22Rv1 (cell line): Measurements from ENCODE around the gene LRP4.
"Not testable (repeated sequence)": the region's sequence is repeated elsewhere in the genome, so short reads cannot be mapped to it uniquely, and the experiment has no call there.

ENCODE experiments used
- H3K27ac ChIP-seq: fragments of 450-650 bp; 2 replicates; pipeline ENCODE4 v1.5.1; 2017
- CTCF ChIP-seq: fragments of 450-650 bp; IDR thresholded peaks from 2 replicates; pipeline ENCODE4 v1.5.1; 2017; ENCODE audit warnings: mild to moderate bottlenecking
- ZFX ChIP-seq: fragments of 450-650 bp; IDR thresholded peaks from 2 replicates; pipeline ENCODE4 v1.6.1; 2017; ENCODE audit warnings: antibody characterized with exemption, borderline replicate concordance

LRP4 gene, protein sequence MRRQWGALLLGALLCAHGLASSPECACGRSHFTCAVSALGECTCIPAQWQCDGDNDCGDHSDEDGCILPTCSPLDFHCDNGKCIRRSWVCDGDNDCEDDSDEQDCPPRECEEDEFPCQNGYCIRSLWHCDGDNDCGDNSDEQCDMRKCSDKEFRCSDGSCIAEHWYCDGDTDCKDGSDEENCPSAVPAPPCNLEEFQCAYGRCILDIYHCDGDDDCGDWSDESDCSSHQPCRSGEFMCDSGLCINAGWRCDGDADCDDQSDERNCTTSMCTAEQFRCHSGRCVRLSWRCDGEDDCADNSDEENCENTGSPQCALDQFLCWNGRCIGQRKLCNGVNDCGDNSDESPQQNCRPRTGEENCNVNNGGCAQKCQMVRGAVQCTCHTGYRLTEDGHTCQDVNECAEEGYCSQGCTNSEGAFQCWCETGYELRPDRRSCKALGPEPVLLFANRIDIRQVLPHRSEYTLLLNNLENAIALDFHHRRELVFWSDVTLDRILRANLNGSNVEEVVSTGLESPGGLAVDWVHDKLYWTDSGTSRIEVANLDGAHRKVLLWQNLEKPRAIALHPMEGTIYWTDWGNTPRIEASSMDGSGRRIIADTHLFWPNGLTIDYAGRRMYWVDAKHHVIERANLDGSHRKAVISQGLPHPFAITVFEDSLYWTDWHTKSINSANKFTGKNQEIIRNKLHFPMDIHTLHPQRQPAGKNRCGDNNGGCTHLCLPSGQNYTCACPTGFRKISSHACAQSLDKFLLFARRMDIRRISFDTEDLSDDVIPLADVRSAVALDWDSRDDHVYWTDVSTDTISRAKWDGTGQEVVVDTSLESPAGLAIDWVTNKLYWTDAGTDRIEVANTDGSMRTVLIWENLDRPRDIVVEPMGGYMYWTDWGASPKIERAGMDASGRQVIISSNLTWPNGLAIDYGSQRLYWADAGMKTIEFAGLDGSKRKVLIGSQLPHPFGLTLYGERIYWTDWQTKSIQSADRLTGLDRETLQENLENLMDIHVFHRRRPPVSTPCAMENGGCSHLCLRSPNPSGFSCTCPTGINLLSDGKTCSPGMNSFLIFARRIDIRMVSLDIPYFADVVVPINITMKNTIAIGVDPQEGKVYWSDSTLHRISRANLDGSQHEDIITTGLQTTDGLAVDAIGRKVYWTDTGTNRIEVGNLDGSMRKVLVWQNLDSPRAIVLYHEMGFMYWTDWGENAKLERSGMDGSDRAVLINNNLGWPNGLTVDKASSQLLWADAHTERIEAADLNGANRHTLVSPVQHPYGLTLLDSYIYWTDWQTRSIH (N-terminal part only)

DNA sequence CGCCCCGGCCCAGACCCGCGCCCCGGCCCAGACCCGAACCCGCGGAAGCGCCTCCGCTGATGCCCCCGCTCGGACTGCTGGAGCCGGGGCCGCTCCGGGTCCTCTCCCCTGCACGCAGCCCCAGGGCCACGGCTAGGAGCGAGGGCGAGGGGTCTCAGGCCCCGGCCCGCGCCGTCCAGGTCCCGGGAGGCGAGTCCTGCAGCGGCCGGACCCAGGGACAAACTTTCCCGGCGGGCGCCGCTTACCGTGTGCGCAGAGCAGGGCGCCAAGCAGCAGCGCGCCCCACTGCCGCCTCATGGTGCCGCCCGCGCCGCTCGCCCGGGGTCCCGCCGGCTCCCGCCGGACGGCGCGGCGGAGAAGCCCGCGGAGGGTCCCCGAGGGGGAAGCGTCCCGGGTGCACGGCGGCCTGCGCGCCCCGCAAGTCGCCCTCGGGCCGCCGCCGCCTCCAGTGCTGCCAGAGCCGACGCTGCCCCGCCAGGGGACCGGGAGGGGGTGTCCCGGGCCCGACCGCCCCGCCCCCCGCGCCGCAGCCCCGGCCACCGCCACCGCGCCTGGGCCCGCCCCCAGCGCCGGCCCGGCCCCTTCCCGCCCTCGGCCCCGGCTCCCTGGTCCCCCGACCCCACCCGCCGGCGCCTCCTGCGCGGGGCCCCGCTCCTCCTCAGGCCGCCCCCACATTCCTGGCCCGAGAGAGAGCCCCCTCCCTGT is at the start of gene LRP4:
Gene LRP4 (minus strand): TSS at position 468 of the 705 bp plus-strand sequence. CDS start 171 bp downstream, at position 297.
- TF ChIP-seq CTCF = no peak; the same call in 1 of the 2 replicates
- TF ChIP-seq ZFX = no peak
- no peak within 1 kb of the TSS for H3K27ac ChIP-seq

DNA sequence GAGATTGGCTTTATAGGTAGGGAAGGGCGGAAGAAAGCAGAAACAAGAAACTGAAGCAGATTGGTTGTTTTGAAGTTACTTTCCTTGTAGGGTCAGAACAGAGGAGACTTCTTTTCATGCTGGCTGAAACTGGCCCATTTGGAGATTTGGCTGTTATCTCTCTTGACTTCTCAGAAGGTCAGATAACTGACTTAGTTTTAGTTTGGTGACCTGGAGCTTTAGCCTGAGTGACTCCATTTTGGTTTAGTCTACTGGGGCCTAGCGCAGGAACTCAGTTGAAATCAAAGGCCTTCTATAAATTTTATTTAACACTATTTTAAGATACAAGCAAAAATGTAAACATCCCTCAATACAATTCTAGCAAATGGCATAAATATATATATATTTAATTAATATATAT is 49.6 kb upstream of the LRP4 start:
- TF ChIP-seq CTCF (no peak), ZFX (no peak)
- H3K27ac ChIP-seq = no peak overlapping the region

DNA sequence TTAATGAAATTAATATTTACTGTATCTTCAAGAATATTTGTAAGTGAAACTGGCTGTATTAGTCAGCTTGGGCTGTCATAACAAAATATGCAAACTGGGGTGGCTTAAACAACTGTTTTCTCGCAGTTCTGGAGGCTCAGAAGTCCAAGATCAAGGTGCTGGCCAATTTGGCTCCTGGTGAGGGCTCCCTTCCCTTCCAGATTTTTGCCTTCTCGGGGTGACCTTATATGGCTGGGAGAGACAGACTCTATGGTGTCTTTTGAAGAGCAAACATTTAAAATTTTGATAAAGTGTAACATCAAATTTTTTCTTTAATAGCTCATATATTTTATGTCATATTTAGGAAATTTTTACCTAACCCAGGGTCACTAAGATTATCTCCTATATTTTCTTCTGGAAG is 48.4 kb upstream of the LRP4 start:
- no peak for TF ChIP-seq ZFX
- no peak for TF ChIP-seq CTCF
- H3K27ac ChIP-seq = no peak overlapping the region

DNA sequence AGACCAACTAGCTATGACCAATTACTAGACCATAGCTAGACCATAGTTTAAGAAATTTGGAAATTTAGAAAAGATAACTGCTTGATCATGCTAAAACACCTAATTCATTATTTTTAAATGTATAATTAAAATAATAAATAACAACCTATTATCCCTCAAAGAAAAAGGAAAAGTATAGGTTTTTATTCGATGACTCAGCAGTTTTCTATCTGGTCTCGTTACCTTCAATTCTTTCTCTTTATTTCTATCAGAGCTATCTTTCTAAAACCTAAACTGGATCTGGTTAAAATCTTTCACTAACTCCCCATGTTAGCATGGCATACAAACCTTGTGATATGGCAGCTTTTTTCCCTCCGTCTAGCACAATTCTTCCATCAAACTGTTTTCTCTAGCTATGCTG is 45.5 kb upstream of the LRP4 start:
- no peak overlapping the region for H3K27ac ChIP-seq
- no peak for TF ChIP-seq CTCF
- TF ChIP-seq ZFX = no peak

GRCh38 chr11:46961886-46962285 is 43.5 kb upstream of the LRP4 start:
- H3K27ac ChIP-seq = not testable (repeated sequence)

GRCh38 chr11:46961041-46961440 is 42.7 kb upstream of the LRP4 start:
- H3K27ac ChIP-seq = no peak overlapping the region
- TF ChIP-seq ZFX (no peak), CTCF (no peak)

DNA sequence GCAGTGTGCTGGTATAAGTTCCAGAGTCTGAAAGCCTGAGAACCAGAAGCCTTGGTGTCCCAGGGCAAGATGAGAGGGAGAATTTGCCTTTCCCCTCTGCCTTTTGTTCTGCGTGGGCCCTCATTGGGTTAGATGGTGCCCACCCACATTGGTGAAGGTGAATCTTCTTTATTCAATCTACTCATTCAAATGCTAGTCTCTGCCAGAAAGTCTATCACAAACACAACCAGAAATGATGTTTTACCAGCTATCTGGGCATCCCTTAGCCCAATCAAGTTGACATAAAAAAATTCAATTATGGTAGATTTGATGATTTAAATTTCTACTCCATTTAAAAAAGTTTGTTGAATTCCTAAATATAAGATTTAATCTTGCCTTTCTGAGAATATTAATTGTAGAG is 40.4 kb upstream of the LRP4 start:
- H3K27ac ChIP-seq = no peak overlapping the region
- no peak for TF ChIP-seq ZFX
- TF ChIP-seq CTCF = no peak
